Hepatocyte (in vitro differentiated cells): ENCODE results near the gene TASP1.

Experiments used
- CTCF ChIP-seq: fragments of 200-600 bp; sonication (generic); IDR thresholded peaks from 2 replicates; pipeline ENCODE4 v1.5.1; 2016; ENCODE audit warnings: antibody characterized with exemption, mild to moderate bottlenecking; ENCODE audit not compliant: poor library complexity
- EZH2 ChIP-seq: fragments of 200-600 bp; sonication (generic); IDR thresholded peaks from 2 replicates; pipeline ENCODE4 v1.6.1; 2016; ENCODE audit warnings: antibody characterized with exemption, mild to moderate bottlenecking, borderline replicate concordance
- EZH2phosphoT487 ChIP-seq: fragments of 200-600 bp; sonication (generic); IDR thresholded peaks from one replicate; pipeline ENCODE4 v1.6.1; 2018; ENCODE audit warnings: antibody characterized with exemption, mild to moderate bottlenecking, low read depth, moderate library complexity; ENCODE audit not compliant: unreplicated experiment, severe bottlenecking

- TF ChIP-seq CTCF = no peak
- TF ChIP-seq EZH2 = no peak
- no peak for TF ChIP-seq EZH2phosphoT487
Measured at GRCh38 chr20:13443690-13444089, 195.0 kb downstream of the TASP1 start.
